Measurements from ENCODE around the gene SCUBE1. TPM values are rescaled to one million over a fixed set of nuclear protein-coding genes. Genes with fewer than 3 reads are reported as not detected.

The SCUBE1 gene
- total RNA-seq, 2 experiments from 2014 or later = 0.07 TPM; not detected in 1

DNA sequence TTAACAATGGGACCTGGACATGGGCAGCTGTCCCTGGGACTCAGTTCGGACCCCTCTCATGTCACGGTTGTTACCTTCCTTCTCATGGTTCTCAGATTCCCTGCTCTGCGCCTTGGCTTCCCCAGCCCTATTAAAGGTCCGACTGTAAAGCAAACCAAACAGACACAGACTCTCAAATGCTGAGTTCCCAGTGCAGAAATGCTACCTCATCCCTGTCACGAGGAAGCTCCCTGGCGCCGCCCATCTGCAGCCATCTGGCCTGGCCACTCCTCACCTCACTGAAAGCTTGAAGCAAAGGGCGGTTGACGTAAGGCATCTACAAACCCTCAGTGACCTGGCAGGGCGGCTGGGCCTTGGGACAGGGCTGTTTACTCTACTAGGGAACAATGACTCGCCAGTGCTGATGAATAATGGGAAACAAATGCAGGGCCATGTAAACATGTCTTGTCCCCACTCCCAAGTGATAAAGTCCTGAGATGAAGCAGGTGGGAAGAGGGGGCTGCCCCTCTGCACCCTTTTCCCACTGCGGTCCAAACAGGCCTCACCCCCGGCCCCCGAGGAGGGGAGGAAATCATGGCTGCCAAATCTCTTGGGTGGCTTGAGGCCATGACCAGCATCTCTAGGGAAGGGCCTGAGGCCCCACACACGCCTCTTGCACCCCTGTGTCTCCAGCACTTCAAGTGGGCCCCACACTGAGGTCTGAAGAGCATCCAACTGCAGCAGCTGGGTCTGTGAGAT, 49.3 kb downstream of the SCUBE1 start:
- Mint-ChIP-seq H3K27ac (no peak overlapping the region), H3K4me1 (ENCODE audit: low read depth) (peaks cover 1% of the 10 kb centered on the region), H3K27me3 (no peaks in the 10 kb centered on the region), H3K4me3 (no peak overlapping the region), H3K36me3 (ENCODE audit: low read depth) (no peaks in the 10 kb centered on the region), H3K9me3 (no peaks in the 10 kb centered on the region)
- TF ChIP-seq, protein P1, sequence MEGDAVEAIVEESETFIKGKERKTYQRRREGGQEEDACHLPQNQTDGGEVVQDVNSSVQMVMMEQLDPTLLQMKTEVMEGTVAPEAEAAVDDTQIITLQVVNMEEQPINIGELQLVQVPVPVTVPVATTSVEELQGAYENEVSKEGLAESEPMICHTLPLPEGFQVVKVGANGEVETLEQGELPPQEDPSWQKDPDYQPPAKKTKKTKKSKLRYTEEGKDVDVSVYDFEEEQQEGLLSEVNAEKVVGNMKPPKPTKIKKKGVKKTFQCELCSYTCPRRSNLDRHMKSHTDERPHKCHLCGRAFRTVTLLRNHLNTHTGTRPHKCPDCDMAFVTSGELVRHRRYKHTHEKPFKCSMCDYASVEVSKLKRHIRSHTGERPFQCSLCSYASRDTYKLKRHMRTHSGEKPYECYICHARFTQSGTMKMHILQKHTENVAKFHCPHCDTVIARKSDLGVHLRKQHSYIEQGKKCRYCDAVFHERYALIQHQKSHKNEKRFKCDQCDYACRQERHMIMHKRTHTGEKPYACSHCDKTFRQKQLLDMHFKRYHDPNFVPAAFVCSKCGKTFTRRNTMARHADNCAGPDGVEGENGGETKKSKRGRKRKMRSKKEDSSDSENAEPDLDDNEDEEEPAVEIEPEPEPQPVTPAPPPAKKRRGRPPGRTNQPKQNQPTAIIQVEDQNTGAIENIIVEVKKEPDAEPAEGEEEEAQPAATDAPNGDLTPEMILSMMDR (IDR thresholded peaks at IDR 0.05) = no peak
- CTCF ChIA-PET = no interaction called here
- ATAC-seq = no peak
- POLR2A ChIA-PET = no interaction called here
- intact Hi-C loops (cut with micrococcal nuclease) = no loop called here
- no peak for DNase-seq

GRCh38 chr22:43293259-43293654, 49.9 kb downstream of the SCUBE1 start:
- DNase-seq (no peak), ATAC-seq (no peak)
- no peaks in the 10 kb centered on the region for H3K36me3 Mint-ChIP-seq (ENCODE audit: low read depth)
- peaks cover 1% of the 10 kb centered on the region for H3K4me1 Mint-ChIP-seq (ENCODE audit: low read depth)
- no peaks in the 10 kb centered on the region for H3K9me3 Mint-ChIP-seq
- ChIA-PET POLR2A (no interaction called here), CTCF (no interaction called here)
- intact Hi-C loops (cut with micrococcal nuclease) = no loop called here
- H3K27ac Mint-ChIP-seq = no peak overlapping the region
- H3K27me3 Mint-ChIP-seq = no peaks in the 10 kb centered on the region
- no peak overlapping the region for H3K4me3 Mint-ChIP-seq
- TF ChIP-seq, protein P1 (IDR thresholded peaks at IDR 0.05) = no peak

DNA sequence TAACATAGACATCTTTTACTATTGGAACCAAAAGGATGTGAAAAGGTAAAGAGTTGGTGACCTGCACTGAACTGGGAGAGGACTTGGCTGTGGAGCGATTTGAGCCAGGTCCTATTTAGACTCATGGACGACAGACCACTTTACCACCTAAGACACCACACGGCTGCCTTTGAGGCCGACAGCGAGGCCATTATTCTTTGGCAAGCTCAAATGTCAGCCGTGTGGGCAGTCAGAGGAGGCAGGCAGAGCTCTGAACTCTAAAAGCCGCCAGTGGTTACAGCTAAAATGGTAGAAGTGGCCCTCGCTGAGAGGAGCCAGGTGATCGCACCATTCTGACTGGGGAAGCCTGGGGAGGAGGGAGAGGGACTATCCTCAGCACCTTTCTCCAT, 50.5 kb downstream of the SCUBE1 start:
- DNase-seq (no peak), ATAC-seq (no peak)
- Mint-ChIP-seq H3K9me3 (no peaks in the 10 kb centered on the region), H3K36me3 (ENCODE audit: low read depth) (no peaks in the 10 kb centered on the region), H3K27me3 (no peaks in the 10 kb centered on the region), H3K4me1 (ENCODE audit: low read depth) (peaks cover 1% of the 10 kb centered on the region), H3K27ac (no peak overlapping the region), H3K4me3 (no peak overlapping the region)
- intact Hi-C loops (cut with micrococcal nuclease) = no loop called here
- CTCF ChIA-PET = interaction anchor here (1.2 kb wide), 1 partner anchor 54 kb away, joined by 4 read pairs; no protein-coding TSS in a partner anchor
- POLR2A ChIA-PET = no interaction called here
- TF ChIP-seq, protein P1 (IDR thresholded peaks at IDR 0.05) = no peak

GRCh38 chr22:43291381-43291780, 51.8 kb downstream of the SCUBE1 start:
- H3K36me3 Mint-ChIP-seq (ENCODE audit: low read depth) = no peaks in the 10 kb centered on the region
- intact Hi-C loops (cut with micrococcal nuclease) = no loop called here
- ATAC-seq (no peak), DNase-seq (no peak)
- no peaks in the 10 kb centered on the region for H3K9me3 Mint-ChIP-seq
- H3K4me3 Mint-ChIP-seq = no peak overlapping the region
- TF ChIP-seq, protein P1 (IDR thresholded peaks at IDR 0.05) = no peak
- H3K27ac Mint-ChIP-seq = no peak overlapping the region
- CTCF ChIA-PET = no interaction called here
- H3K27me3 Mint-ChIP-seq = no peaks in the 10 kb centered on the region
- peaks cover 1% of the 10 kb centered on the region for H3K4me1 Mint-ChIP-seq (ENCODE audit: low read depth)
- POLR2A ChIA-PET = no interaction called here

DNA sequence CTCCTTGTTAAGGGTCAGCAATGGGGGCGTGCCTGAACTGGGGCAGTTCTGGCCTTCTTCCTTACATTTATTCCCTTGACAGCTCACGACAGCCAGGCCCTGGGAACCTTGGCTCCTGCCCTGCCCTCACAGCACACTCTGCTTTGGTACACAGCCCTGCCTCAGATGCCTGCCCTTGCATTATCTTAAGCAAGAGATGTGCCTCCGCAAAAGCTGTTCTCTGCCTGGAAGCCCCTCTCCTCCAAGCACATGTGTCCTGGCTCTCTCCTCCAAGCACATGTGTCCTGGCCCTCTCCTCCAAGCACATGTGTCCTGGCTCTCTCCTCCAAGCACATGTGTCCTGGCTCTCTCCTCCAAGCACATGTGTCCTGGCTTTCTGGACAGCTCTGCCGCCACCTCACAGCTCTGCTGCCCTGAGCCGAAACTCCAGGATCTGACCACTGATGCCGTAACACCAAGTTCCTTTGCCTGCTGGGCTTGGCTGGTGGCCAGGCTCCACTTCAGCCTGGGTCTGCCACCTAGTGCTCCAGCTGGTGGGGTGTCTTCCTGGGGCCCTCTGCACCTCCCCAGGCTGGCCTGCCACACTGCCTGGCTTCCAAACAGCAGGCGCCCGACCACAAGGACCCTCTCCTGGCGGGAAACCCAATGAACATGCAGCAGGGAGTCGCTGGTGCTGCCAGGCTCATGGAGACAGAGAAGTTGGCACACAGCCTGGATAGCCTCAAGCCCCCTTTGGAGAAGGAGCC, 53.0 kb downstream of the SCUBE1 start:
- ATAC-seq (no peak), DNase-seq (no peak)
- CTCF ChIA-PET = interaction anchor here (0.8 kb wide), 1 partner anchor 16 kb away, joined by 3 read pairs; no protein-coding TSS in a partner anchor
- intact Hi-C loops (cut with micrococcal nuclease) = no loop called here
- Mint-ChIP-seq H3K9me3 (no peaks in the 10 kb centered on the region), H3K36me3 (ENCODE audit: low read depth) (no peaks in the 10 kb centered on the region), H3K27ac (no peak overlapping the region), H3K4me1 (ENCODE audit: low read depth) (peaks cover 1% of the 10 kb centered on the region), H3K27me3 (no peaks in the 10 kb centered on the region), H3K4me3 (no peak overlapping the region)
- POLR2A ChIA-PET = interaction anchor here (1.0 kb wide), 1 partner anchor 26 kb away, joined by 3 read pairs; no protein-coding TSS in a partner anchor
- TF ChIP-seq, protein P1 (IDR thresholded peaks at IDR 0.05) = no peak
